Kidney epithelial cell (primary cell): ENCODE data around the gene PRRT3. TPM values are rescaled to one million over a fixed set of nuclear protein-coding genes. Genes with fewer than 3 reads are reported as not detected.

Experiments
- DNase-seq: peaks from one replicate; pipeline ENCODE4 v3.0.0-alpha.2; 2010; ENCODE audit warnings: low read depth
- H3K27me3 ChIP-seq: 2 replicates; pipeline ENCODE4 v1.6.0; 2011; ENCODE audit warnings: low read length; ENCODE audit not compliant: control insufficient read depth, insufficient read depth
- H3K36me3 ChIP-seq: 2 replicates; pipeline ENCODE4 v1.5.1; 2011; ENCODE audit warnings: low read length; ENCODE audit not compliant: control insufficient read depth, insufficient read depth
- H3K4me3 ChIP-seq: 2 replicates; pipeline ENCODE4 v1.5.1; 2011; ENCODE audit warnings: low read depth, mild to moderate bottlenecking, control low read depth, low read length
- total RNA-seq: library from RNA; depleted of rRNA; stranded (reverse); fragments of >200 nt; gene quantifications from 2 replicates; pipeline ENCODE4 v1.2.3, GENCODE V29; 2015
- TF ChIP-seq, protein P1 (sequence below): IDR thresholded peaks from 2 replicates; pipeline ENCODE4 v1.5.1; 2011; ENCODE audit warnings: mild to moderate bottlenecking, moderate library complexity, low read length, control low read depth, inconsistent platforms; ENCODE audit not compliant: insufficient read depth, poor library complexity, severe bottlenecking

The PRRT3 gene
- total RNA-seq, 1 donor from 2014 or later = 2.1 TPM

DNA sequence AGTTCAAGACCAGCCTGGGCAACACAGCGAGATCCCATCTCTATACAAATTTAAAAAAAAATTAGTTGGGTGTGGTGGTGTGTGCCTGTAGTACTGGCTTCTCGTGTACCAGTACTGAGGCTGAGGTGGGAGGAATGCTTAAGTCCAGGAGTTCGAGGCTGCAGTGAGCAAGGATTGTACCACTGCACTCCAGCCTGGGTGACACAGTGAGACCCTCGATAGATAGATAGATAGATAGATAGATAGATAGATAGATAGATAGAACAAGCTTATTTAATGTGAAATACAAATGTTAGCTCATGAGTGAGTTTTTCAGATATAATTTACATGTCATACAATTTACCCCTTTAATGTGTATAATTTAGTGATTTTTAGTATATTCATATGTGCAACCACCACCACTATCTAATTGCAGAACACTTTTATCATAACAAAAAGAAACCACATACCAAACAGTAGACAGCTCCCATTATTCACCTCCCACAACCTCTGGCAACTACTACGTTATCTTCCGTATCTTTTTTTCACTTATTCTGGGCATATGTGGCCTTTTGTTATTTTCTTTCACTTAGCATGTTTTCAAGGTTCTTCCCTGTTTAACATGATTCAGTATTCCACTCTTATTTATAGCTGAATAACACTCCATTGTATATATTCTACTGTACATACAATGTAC, 13.1 kb upstream of the PRRT3 start:
- TF ChIP-seq, protein P1, sequence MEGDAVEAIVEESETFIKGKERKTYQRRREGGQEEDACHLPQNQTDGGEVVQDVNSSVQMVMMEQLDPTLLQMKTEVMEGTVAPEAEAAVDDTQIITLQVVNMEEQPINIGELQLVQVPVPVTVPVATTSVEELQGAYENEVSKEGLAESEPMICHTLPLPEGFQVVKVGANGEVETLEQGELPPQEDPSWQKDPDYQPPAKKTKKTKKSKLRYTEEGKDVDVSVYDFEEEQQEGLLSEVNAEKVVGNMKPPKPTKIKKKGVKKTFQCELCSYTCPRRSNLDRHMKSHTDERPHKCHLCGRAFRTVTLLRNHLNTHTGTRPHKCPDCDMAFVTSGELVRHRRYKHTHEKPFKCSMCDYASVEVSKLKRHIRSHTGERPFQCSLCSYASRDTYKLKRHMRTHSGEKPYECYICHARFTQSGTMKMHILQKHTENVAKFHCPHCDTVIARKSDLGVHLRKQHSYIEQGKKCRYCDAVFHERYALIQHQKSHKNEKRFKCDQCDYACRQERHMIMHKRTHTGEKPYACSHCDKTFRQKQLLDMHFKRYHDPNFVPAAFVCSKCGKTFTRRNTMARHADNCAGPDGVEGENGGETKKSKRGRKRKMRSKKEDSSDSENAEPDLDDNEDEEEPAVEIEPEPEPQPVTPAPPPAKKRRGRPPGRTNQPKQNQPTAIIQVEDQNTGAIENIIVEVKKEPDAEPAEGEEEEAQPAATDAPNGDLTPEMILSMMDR = no peak
- peaks cover 2% of the 10 kb centered on the region for H3K36me3 ChIP-seq
- H3K4me3 ChIP-seq = no peak overlapping the region
- no peak for DNase-seq
- no peaks in the 10 kb centered on the region for H3K27me3 ChIP-seq

DNA sequence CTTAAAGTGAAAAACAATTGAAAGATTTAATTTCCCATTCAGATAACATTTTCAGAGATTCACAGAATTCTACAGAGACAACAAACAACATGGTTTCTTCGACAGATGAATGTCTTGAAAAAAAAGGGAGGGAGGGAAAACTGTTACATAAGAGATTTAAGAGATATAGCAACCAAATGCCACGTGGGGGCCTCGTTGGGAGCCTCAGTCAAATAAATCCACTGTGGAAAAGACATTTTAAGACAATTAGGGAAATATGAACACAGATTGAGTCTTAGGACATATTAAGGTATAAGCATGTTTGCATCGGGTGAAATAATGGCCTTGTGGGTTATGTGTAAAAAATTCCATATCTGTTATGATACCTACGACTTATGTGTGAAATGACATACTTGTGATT, 5.0 kb upstream of the PRRT3 start:
- DNase-seq = no peak
- Histone ChIP-seq H3K4me3 (no peak overlapping the region), H3K27me3 (no peaks in the 10 kb centered on the region), H3K36me3 (no peaks in the 10 kb centered on the region)
- TF ChIP-seq, protein P1 = peak; percentile 14

DNA sequence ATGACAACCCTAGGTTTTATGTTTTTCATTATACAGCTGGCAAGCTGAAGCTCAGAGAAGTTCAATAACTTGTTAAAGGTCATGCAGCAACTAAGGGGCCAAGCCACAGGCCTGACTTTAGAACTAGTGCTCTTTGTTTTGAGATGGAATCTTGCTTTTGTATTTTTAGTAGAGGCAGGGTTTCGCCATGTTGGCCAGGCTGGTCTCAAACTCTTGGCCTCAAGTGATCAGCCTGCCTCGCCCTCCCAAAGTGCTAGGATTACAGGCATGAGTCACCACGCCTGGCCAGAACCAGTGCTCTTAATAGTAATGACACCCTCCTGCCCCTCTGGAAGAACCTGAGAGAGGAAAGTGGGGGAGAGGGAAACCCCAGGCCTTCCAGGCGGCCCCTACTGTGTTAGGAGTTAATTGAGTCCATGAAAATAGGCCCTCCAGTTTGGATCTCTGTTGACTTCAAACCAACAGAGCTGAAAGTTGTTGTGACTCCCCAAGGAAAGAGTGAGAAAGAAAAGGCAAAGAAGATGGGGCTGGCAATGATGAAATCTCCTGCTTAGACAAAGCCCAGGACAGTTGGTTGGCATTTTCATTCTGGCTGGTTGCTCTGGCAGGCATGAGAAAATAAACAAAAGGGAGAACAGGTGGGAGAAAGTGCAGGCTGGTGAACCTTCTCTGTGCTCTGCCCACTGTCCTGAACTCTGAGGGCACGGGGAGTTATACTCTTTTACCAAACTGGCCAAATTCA, 3.6 kb upstream of the PRRT3 start:
- Histone ChIP-seq H3K4me3 (no peak overlapping the region), H3K27me3 (no peaks in the 10 kb centered on the region), H3K36me3 (no peaks in the 10 kb centered on the region)
- TF ChIP-seq, protein P1 = no peak
- no peak for DNase-seq

DNA sequence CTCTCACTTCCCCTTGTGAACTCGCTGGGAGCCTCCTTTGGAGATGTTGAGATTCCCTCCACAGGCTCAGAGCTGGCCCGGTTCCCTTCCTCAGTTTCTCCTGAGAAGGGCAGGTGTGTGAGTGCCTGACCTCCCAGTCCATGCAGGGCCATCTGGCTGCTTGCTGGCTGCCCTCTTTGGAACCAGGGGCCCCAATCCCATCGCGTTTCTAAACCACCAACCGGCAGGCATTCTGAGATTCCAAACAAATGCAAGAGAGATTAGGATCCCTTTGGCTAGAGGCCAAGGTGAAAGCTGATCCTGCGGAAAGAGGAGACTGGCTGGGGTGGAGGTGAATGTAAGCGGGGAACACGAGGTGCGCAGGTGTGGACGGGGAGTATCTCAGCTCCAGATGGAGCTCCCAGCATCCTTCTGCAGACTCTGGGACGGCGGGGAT, 2.9 kb upstream of the PRRT3 start:
- TF ChIP-seq, protein P1 = no peak
- Histone ChIP-seq H3K27me3 (no peaks in the 10 kb centered on the region), H3K4me3 (no peak overlapping the region), H3K36me3 (no peaks in the 10 kb centered on the region)
- no peak for DNase-seq

DNA sequence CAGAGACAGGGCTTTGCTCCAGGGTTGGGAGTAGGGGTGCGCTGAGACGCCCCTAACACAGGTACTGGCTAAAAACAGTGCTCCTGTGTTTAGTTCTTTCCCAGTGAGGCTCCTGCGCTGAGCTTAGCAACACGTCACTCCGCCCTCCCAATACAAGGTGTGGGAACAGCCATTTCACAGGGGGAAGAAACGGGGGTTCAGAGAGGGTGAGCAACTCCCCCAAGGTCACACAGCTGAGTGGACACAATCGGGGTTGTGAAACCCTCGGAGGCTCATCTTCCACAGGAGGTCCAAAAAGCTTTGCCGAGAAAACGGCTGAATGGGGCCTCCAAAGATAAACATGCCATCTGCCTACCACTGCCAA, 628 bp downstream of the PRRT3 start:
- DNase-seq = no peak
- TF ChIP-seq, protein P1 = no peak
- H3K4me3 ChIP-seq = peak overlapping the region; percentile 64
- H3K27me3 ChIP-seq = no peaks in the 10 kb centered on the region
- H3K36me3 ChIP-seq = no peaks in the 10 kb centered on the region

DNA sequence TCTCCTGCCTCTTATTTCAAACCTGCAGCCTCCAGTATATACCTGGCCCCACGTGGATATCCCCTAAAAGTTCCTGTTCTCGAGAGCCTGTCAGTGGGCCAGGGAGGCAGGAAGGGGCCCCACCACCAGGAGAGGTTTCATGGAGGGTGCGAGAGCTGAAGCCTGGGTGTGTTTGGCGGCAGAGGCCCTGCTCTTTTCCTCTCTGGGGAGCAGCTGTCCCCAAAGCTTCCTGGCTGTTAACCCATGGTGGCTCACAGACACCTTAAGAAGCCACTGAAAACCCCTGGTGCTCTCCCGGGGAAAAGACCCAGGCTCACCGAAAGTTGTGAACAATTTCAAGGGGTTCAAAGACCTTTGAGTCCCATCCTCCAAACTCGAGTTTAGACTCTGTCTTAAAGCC, 1.1 kb downstream of the PRRT3 start:
- TF ChIP-seq, protein P1 = no peak
- H3K4me3 ChIP-seq = no peak overlapping the region
- H3K27me3 ChIP-seq = no peaks in the 10 kb centered on the region
- no peaks in the 10 kb centered on the region for H3K36me3 ChIP-seq
- no peak for DNase-seq
